Thyroid gland (tissue), 4 donors: ENCODE results near the gene FRRS1L. TPM values are rescaled to one million over a fixed set of nuclear protein-coding genes. Genes with fewer than 3 reads are reported as not detected.
A peak's percentile ranks its signal among the peaks of the same experiment; 100 is the strongest.

Source experiments
- DNase-seq, 2 donors: peaks; one replicate each; pipeline ENCODE4 v3.0.0-alpha.2; 2019
- H3K27ac ChIP-seq, 3 donors: fragments of 200-600 bp; sonication (generic); 1 replicate in 2 of 3; 2 replicates in 1 of 3; pipeline ENCODE4 v1.5.1; 2016 to 2019; ENCODE audit warnings: mild to moderate bottlenecking in 1 of 3, moderate library complexity in 1 of 3
- H3K27me3 ChIP-seq: fragments of 200-600 bp; sonication (generic); one replicate; pipeline ENCODE4 v1.5.1; 2019
- H3K36me3 ChIP-seq, 2 donors: fragments of 200-600 bp; sonication (generic); one replicate each; pipeline ENCODE4 v1.5.1; 2016 to 2019
- H3K4me1 ChIP-seq, 2 donors: fragments of 200-600 bp; sonication (generic); one replicate each; pipeline ENCODE4 v1.5.1; 2017 to 2019
- H3K4me3 ChIP-seq, 3 donors: fragments of 200-600 bp; sonication (generic); replicated peaks in 1 of 3; 1 replicate in 2 of 3; 2 replicates in 1 of 3; pipeline ENCODE4 v1.5.1; 2016; ENCODE audit warnings: mild to moderate bottlenecking in 1 of 3
- H3K9me3 ChIP-seq: fragments of 200-600 bp; sonication (generic); one replicate; pipeline ENCODE4 v1.5.1; 2017
- CTCF ChIP-seq, 6 experiments: fragments of 200-600 bp in 3 of 6; fragments of 450-650 bp in 3 of 6; sonication (generic) in 3 of 6; IDR thresholded peaks; one replicate each; pipeline ENCODE4 v1.5.1; 2016 to 2019; ENCODE audit warnings: antibody characterized with exemption in 6 of 6, mild to moderate bottlenecking in 2 of 6, inconsistent platforms in 1 of 6, moderate library complexity in 1 of 6
- POLR2A ChIP-seq, 2 donors: fragments of 450-650 bp; IDR thresholded peaks; one replicate each; pipeline ENCODE4 v1.6.1; 2017; ENCODE audit warnings: antibody characterized with exemption in 2 of 2, mild to moderate bottlenecking in 2 of 2, moderate library complexity in 1 of 2
- WGBS, 2 donors: methylation state at CpG; one replicate each; pipeline ENCODE4 v1.1.5; 2017; 5-methylcytosine and 5-hydroxymethylcytosine counted together
- intact Hi-C: fragments of 100-400 bp; cut with DNase I; formaldehyde crosslinking; loops from one replicate; pipeline ENCODE4 v1.15.1; 2023
- total RNA-seq, 4 donors: library from RNA; depleted of rRNA; stranded (reverse); fragments of >200 nt; gene quantifications; one replicate each; pipeline ENCODE4 v1.2.3, GENCODE V29; 2016

FRRS1L gene
- total RNA-seq, 4 donors from 2014 or later = 0.33 to 11.2 (median 1.4) TPM

DNA sequence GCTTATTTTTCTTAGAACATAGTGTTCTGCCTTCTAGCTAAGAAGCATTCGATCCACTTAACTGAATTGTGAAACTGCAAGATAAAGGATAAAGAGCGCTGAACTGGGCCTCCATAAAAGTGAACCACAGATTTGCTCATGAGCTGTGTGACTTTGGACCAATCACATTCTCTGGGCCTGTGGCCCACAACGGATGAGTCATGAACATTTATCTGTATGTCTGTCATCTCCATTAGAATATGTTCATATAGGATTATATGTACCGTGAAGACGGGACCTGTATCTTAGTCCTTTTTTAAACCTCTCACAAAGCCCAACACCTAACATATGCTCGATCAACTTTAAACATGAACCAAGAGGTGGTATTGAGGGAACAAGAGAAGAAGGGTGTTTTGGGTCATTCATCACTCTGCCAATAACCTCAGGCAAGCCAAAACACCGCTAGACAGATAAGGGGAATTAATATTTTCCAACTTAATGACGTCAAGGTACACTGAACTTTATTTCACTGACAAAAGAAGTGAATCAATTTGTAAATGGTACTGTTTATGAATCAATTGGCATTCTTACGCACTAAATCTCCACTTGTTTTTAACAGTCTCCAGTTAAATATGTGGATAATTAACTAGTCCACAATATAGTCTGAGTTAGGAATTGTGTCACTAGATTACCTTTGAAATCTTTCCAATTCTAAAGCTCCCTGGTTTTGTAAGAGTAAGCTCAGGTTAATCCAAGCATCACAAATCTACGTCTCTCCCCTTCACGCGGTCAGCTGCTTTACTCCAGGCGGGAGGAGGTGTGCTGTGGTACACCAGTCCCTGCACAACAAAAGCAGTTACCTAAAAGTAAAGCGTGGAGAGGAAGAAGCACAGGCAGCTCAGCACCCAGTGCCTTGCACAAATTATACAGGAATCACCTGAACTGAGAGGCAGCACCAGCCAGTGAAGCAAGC is 48.9 kb downstream of the FRRS1L start:
- Histone ChIP-seq H3K27me3 (no peaks in the 10 kb centered on the region), H3K36me3 (no peaks in the 10 kb centered on the region), H3K27ac (peak overlapping the region; percentile 96 to 98 (median 97)), H3K4me1 (peaks cover 33 to 41% of the 10 kb centered on the region in 2 donors), H3K4me3 (peak overlapping the region; percentile 67 to 83 (median 78)), H3K9me3 (no peaks in the 10 kb centered on the region)
- 33 to 36% methylated on average over 14 of the region's 14 CpGs for WGBS, 2 donors
- TF ChIP-seq CTCF (IDR thresholded peaks at IDR 0.05) = no peak
- TF ChIP-seq POLR2A (IDR thresholded peaks at IDR 0.05) = peak in 1 of 2 donors; percentile 85
- intact Hi-C loops = loop anchor here (2.0 kb wide), 1 partner anchor 49 kb away; no protein-coding TSS in a partner anchor
- peak; percentile 80 to 85 for DNase-seq

- Histone ChIP-seq H3K4me1 (peaks cover 53 to 60% of the 10 kb centered on the region in 2 donors), H3K27ac (peak overlapping the region; percentile 96 to 98 (median 97)), H3K36me3 (no peaks in the 10 kb centered on the region), H3K27me3 (no peaks in the 10 kb centered on the region), H3K9me3 (no peaks in the 10 kb centered on the region), H3K4me3 (no peak overlapping the region)
- intact Hi-C loops = no loop called here
- 77 to 85% methylated on average over 3 of the region's 3 CpGs for WGBS, 2 donors
- peak; percentile 50 to 54 for DNase-seq
- TF ChIP-seq POLR2A (IDR thresholded peaks at IDR 0.05) (no peak), CTCF (IDR thresholded peaks at IDR 0.05) (no peak)
These were observed 51.0 kb downstream of the FRRS1L start for GRCh38 chr9:109115931-109116526.

GRCh38 chr9:109114670-109115069 is 52.4 kb downstream of the FRRS1L start:
- no peak overlapping the region for H3K4me3 ChIP-seq

DNA sequence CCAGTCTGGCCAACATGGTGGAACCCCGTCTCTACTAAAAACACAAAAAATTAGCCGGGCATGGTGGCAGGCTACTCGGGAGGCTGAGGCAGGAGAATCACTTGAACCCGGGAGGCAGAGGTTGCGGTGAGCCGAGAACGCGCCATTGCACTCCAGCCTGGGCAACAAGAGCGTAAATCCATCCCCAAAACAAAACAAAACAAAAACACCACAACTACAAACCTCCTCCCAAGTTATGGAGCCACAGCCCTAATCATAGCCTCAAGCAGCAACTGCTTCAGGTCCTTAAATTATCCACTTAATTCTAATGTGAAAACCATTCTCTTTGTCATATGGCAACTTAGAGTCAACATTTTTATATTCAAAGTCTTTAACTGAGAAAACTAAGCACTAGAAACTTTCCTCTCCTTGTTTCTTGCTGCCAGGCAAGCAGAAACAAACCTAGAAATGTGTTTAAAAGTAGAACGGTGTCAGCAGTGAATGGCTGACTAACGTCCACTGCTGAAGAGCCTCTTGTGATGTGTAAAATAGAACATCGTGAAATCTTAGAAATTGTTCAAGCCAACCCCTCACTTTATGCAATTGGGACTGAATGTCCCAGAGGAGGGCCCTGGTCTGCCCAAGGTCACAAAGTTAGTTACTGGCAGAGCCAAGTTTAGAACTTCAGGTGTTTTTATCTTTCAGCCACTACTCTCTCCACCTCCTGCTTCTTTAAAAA is 53.0 kb downstream of the FRRS1L start:
- Histone ChIP-seq H3K27ac (peak overlapping the region; percentile 96 to 98 (median 98)), H3K4me1 (peaks cover 72 to 76% of the 10 kb centered on the region in 2 donors), H3K4me3 (no peak overlapping the region), H3K9me3 (no peaks in the 10 kb centered on the region), H3K36me3 (no peaks in the 10 kb centered on the region), H3K27me3 (no peaks in the 10 kb centered on the region)
- TF ChIP-seq CTCF (IDR thresholded peaks at IDR 0.05) (peak in 1 of 6 experiments; percentile 17), POLR2A (IDR thresholded peaks at IDR 0.05) (peak in 1 of 2 donors; percentile 72)
- intact Hi-C loops = no loop called here
- peak; percentile 82 to 86 for DNase-seq
- WGBS, 2 donors = 58 to 63% methylated on average over 12 of the region's 12 CpGs

More at GRCh38 chr9:109114670-109115069, 52.4 kb downstream of the FRRS1L start:
- TF ChIP-seq POLR2A (IDR thresholded peaks at IDR 0.05) = no peak
- no peak for TF ChIP-seq CTCF (IDR thresholded peaks at IDR 0.05)
- peaks cover 65 to 70% of the 10 kb centered on the region in 2 donors for H3K4me1 ChIP-seq
- intact Hi-C loops = no loop called here
- 19 to 46% methylated on average over 3 of the region's 3 CpGs for WGBS, 2 donors
- peak overlapping the region; percentile 96 to 98 (median 97) for H3K27ac ChIP-seq
- H3K36me3 ChIP-seq = no peaks in the 10 kb centered on the region
- DNase-seq = peak; percentile 59 to 64
- no peaks in the 10 kb centered on the region for H3K27me3 ChIP-seq
- no peaks in the 10 kb centered on the region for H3K9me3 ChIP-seq
